Right ventricle myocardium inferior (tissue), 1 donor: ENCODE data around the gene ADORA2B. TPM values are rescaled to one million over a fixed set of nuclear protein-coding genes. Genes with fewer than 3 reads are reported as not detected.
"Not testable (repeated sequence)": the region's sequence is repeated elsewhere in the genome, so short reads cannot be mapped to it uniquely, and the experiment has no call there.

Source experiments
- ATAC-seq: fragments of 200-7000 bp; cut with Tn5 transposase; one replicate; pipeline ENCODE4 v1.9.1; 2020; ENCODE audit warnings: mild to moderate bottlenecking, moderate library complexity
- DNase-seq: peaks from one replicate; pipeline ENCODE4 v3.0.0; 2021; ENCODE audit errors: missing footprints
- intact Hi-C: fragments of 100-400 bp; cut with DNase I; formaldehyde crosslinking; loops from one replicate; pipeline ENCODE4 v1.11.0; 2022
- total RNA-seq: library from RNA; stranded (reverse); fragmentation: NEBNext Ultra II Directional; extraction: Animal tissue kit (Norgen Biotek cat#: 25700); gene quantifications from one replicate; pipeline ENCODE4 v1.2.1, GENCODE V29; 2021
- donor health status: DM: no; HTN: yes; CAD: no; lungs with severe emphysema.

ADORA2B gene
- total RNA-seq, 1 donor from 2014 or later: 0.43 TPM

DNA sequence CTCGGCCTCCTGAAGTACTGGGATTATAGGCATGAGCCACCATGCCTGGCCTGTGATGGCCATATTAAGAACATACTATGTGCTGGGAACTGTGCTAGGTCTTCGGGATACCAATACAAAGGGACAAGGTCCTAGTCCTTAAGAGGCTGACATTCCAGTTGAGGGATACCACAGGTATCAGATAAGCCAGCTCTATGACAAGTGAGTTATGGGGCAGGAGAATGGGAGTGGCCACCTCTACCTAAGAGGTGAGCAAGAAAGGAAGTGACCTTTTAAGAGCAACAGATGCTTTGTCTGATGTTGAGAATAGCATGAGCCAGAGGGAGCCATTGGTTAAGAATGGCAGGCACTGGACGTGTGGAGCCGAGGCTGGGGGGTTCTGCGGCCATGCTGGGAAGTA, 27.0 kb downstream of the ADORA2B start:
- DNase-seq (no peak), ATAC-seq (no peak)
- intact Hi-C loops: no loop called here

DNA sequence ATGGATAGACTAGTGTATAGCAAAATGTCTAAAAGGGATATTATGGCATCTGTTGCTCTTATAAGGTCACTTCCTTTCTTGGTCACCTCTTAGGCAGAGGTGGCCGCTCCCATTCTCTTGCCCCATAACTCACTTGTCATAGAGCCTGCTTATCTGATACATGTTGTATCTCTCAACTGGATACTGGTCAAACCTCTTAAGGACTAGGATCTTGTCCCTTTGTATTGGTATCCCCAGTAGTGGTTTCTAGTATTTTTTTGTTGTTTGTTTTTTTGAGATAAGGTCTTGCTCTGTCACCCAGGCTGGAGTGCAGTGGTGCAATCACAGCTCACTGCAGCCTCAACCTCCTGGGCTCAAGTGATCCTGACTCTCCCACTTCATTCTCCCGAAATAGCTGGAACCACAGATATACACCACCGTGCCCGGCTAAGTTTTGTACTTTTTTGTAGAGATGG, 27.6 kb downstream of the ADORA2B start:
- DNase-seq: no peak

DNA sequence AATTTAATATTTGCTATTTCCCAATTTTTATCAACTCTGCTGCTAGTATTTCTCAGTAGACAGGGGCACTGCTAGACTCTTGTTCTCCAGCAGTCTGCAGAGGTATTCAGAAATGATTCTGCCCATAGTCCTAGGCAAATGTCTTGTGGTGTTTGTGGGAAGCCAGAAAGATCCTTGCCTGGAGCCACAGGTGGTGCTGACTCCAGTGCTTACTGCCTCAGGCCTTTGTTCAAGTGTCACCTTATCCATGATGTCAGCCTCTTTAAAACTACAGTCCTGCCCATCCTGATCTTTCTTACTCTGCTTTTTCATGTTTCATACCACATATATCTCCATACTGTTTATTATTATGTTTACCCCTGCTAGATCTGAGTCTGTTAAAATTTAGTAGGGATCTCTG, 28.1 kb downstream of the ADORA2B start:
- DNase-seq (no peak), ATAC-seq (no peak)
- intact Hi-C loops: no loop called here

More for the DNA sequence above, 27.6 kb downstream of the ADORA2B start:
- intact Hi-C loops: no loop called here
- ATAC-seq: no peak

DNA sequence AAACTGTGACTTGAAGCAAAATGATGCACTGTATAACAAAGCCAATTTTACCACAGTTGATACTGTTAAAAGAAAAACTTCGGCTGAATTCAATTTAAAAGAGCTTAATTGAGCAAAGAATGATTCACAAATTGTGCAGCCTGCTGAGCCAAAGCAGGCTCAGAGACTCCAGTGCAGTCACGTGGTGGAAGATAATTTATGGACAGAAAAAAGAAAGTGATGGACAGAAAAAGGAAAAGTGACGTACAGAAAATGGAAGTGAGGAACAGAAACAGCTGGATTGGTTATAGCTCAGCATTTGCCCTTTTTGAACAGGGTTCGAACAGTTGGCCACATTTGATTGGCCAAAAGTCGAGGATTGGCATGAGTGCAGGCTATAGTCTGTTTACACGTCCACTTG, 28.9 kb downstream of the ADORA2B start:
- ATAC-seq (no peak), DNase-seq (no peak)
- intact Hi-C loops: no loop called here

DNA sequence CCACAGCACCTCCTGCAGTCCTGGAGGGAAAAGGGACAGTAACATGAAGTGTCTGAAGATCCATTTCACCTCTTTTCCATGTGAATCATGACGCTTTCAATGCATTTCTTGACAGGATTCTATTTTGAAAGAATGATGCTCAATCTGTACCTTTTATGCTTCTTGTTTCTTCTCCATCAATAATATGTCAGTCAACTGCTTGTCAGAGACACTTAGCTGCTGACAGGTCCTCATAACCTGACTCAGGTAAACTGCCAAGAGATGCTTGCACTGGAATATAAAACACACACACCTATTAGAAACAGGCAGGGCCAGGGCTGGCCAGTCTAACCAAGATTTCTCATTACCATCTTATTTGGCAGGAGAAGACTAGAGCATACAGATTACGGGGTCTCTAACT, 33.0 kb downstream of the ADORA2B start:
- ATAC-seq: no peak
- no peak for DNase-seq
- intact Hi-C loops: no loop called here

DNA sequence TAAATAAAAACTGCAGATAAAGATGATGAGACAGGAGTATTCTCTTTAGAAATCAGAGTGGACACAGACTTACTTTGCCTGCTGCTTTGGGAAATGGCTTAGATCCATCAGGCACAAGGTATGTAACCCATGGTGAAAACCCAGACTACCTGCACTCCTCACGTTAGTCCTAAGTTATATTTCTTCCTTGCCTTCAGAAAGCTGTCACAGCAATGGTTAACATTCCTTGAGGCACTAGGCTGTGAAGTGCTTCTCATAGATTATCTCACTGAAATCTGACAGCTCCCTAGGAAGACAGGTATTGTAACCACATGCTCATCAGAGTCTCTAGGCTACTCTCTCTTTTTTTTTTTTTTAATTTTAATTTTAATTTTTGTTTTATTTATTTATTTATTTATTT, 33.7 kb downstream of the ADORA2B start:
- intact Hi-C loops: no loop called here
- no peak for DNase-seq
- ATAC-seq: no peak

DNA sequence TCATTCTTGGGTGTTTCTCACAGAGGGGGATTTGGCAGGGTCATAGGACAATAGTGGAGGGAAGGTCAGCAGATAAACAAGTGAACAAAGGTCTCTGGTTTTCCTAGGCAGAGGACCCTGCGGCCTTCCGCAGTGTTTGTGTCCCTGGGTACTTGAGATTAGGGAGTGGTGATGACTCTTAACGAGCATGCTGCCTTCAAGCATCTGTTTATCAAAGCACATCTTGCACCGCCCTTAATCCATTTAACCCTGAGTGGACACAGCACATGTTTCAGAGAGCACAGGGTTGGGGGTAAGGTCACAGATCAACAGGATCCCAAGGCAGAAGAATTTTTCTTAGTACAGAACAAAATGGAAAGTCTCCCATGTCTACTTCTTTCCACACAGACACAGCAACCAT, 34.1 kb downstream of the ADORA2B start:
- intact Hi-C loops, DNase-seq, ATAC-seq: not testable (repeated sequence)

DNA sequence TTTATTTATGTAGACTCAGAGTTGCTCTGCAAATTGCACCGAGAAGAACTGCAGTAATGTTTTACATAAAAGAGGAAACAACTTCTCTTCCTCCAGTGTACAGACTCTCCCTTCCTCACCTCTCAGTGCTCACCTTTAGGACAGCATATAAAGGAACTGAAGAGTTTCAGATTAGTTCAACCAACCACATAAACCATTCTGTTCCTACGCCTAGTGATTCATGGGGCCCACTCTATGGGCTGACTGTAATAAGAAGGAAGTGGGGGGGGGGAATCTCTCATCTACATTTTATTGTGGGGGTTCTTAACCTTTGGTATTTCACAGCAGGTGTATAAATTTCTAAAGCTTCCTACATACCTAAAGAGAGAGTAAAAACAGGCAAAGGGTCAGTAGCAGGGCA, 36.3 kb downstream of the ADORA2B start:
- intact Hi-C loops: no loop called here
- DNase-seq: no peak
- no peak for ATAC-seq

DNA sequence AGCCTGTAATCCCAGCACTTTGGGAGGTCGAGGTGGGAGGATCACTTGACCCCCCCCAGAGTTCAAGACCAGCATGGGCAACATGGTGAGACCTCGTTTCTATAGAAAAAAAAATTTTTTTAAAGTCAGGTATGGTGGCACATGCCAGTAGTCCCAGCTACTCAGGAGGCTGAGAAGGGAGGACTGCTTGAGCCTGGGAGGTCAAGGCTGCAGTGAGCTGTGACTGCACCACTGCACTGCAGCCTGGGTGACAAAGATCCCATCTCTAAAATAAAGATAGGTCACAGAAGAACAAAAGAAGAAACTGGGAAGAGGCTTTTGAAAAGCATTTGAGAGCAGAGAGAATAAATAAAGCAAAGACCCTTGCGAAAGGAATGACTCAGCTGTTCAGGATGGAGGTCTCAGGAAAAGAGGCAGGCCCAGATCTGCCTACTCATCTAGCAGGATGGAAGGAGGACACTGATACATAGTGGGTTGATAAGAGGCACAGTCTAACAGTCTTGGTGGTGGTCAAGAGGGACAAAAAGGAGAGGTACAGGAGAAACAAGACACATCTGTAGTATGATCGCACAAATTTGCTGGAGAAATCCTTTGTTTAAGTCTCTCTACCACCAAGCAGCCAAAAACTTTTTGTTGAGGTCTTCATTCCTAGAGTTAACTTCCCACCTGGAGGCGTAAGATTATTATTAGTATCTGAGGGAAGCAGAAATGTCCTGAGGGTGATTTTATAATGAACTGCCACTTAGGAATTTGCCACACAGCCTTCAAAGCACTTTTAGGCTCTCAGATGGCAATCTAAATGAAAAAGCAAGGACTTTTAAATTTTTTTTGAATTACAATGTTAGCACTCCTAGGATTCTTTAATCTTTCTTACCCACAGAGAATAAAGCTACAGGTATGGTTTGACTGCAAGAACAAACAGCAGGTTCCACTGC, 37.0 kb downstream of the ADORA2B start:
- intact Hi-C loops: no loop called here
- DNase-seq (no peak), ATAC-seq (no peak)

DNA sequence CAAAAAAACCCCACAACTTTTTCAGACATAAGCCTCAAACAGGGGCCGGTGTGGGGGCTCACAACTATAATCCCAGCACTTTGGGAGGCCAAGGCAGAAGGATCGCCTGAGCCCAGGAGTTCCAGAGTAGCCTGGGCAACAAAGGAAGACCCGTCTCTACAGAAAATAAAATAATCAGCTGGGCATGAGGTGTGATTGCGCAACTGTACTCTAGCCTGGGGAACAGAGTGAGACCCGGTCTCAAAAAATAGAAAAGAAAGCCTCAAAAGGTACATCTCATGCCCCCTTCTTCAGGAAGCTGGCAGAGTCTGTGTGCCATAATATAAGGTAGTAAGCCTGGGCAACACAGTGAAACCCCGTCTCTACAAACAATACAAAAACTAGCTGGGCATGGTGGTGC, 51.4 kb downstream of the ADORA2B start:
- ATAC-seq (no peak), DNase-seq (no peak)
- intact Hi-C loops: loop anchor here (10.0 kb wide), 1 partner anchor 52 kb away; the partner anchor contains the start of gene ADORA2B

DNA sequence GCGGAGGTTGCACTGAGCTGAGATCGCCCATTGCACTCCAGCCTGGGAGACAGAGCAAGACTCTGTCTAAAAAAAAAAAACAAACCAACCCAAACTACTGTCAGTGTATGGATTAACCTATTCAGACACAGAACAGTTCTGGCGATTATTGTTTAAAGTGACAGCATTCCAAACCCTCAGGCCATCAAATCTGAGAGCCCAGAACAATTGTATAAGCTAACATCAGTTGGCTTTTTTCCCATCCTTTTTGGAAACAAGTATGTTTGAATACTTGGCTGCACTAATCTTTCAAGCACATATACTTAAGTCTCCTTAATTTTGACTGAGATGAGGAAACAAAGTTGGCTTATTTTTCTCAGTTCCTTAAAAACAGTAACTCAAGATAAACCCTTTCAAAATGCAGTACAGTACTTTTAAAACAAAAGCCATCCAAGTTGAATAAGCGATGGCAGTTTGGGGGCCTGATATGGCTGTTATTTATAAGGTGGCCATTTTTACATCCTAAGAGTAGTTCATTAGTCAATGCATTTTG, 53.2 kb downstream of the ADORA2B start:
- intact Hi-C loops: loop anchor here (2.0 to 10.0 kb wide), 2 partner anchors 53 to 169 kb away; partner anchors contain the start of gene ADORA2B
- DNase-seq: no peak
- ATAC-seq: no peak

DNA sequence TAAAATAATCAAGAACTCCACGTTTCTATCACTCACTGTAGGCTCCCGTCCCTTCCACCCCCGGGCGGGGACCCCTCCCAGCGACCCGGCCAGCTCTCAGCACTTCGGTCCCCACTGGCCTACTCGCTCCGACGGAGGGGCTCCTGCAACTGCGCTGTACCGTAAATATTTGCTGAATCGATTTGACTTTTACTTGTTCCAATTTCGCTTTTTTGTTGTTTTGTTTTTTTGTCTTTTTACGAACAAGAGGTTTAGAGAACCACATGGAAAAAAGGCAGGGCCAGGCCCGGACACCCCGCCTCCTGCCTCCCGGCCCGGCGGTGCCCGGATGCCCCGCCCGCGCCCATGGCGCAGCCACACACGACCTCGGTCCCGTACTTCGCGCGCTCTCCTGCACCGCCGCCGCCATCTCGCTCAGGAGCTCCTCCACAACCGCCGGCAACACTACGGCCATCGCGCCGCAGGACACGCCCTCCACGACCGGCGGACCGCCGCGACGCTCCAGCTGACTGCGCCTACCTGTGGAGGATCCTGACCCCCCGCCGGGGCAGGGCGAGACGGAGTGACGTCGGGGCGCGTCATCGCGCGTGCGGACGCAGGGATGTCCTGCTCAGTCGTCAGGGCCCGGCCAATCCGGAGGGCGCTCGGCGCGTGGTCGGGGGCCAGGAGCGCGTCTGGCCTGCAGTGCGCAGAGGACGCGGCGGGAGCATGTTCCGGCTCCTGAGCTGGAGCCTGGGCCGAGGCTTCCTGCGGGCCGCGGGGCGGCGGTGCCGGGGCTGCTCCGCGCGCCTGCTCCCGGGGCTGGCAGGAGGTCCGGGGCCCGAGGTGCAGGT, 54.4 kb downstream of the ADORA2B start, which contains the start of the genes TTC19 and ZSWIM7:
Gene TTC19 (plus strand): TSS at position 684 of the 833 bp plus-strand sequence. CDS start 25 bp downstream, at position 709.
Gene ZSWIM7 (minus strand): TSS at position 564 of the 833 bp plus-strand sequence. CDS start 110 bp downstream, at position 454.
- ATAC-seq: peak; percentile 99
- peak; percentile 99 for DNase-seq
- intact Hi-C loops: loop anchor here (2.0 to 10.0 kb wide), 2 partner anchors 55 to 171 kb away; partner anchors contain the start of gene ADORA2B

DNA sequence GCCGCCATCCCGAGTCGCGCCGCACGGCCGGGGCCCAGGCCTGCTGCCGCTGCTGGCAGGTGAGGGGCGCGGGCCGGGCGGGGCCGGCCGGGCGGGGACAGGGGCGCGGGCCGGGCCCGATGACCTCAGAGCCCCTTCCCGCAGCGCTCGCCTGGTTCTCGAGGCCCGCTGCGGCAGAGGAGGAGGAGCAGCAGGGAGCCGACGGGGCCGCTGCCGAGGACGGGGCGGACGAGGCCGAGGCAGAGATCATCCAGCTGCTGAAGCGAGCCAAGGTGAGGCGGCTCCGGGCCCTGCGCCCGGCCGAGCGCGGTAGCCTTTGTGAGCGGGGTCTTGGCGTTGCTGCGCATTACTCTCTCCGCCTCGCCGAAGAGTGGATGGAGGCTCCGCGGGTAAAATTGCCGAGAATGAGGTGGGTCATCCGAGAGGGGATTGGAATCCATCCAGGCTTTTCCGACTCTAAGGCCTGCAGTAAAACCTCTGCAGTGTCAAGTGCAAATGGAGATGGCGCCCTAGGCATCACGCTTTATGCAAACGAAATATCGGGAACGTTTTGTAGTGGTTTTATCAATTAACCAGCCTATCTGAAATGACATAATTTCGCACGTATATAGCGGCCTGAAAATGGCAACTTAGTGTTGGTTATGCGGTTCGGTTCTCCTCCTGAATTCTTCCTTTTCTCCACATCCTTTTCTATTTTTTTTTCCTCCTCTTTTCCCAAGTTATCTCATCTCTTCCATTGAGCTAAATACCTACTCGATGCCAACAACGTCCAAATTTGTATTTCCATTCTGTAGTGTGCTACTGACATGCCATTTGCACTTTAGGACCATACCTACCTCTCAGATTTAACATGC, 55.3 kb downstream of the ADORA2B start:
- no peak for ATAC-seq
- intact Hi-C loops: loop anchor here (2.0 to 10.0 kb wide), 2 partner anchors 55 to 171 kb away; partner anchors contain the start of gene ADORA2B
- no peak for DNase-seq

DNA sequence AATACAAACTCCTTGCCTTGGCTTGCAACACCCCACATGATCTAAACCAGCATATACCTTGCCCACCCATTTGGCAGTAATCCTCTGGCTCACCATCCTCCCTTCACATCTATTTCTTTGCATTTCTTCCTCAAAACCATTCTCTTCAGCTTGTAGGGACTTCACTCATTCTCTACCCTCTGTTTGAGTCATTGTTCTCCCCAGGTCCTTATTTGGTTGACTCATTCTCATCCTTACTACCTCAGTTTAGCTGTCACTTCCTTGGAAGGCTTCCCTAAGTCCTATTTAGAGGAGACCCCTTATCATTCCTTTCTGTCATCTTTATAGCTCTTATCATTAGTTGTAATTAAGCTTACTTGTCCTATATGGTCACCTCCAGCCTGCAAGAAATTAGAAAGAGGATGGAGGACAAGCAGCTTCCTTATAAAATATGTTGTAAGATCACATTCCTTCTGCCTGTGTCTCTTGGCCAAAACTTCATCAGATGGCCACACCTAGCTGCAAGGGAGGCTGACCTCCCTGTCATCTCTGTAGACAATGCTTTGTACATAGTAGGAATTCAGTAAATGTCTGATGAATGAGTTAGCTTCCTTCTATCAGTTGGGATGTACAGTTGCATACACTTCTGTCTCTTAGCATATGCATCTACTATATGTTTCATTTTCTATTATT, 56.4 kb downstream of the ADORA2B start:
- intact Hi-C loops: no loop called here
- no peak for ATAC-seq
- no peak for DNase-seq

DNA sequence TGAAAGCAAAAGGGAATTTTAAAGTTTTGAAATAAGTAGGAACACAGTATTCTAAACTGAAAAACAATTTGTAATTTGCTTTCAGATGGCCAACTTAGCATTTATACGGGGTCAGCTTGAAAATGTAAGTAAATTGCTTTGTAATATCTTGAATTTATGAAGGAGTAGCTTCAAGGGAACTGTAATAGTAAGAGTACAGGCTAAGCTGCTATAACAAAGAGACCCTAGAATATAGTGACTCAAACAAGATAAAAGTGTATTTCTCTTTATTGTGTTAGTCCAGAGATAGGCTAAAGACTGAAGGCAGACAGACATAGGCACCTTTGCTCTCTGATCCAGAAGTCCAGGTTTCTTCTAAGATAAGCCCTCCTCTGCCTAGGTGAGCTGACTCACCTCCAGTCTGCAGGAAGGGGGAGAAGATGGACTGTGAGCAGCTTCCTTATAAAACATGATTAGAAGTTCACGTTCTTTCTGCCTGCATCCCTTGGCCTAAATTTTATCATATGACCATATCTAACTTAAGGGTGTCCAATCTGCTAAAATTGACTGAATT, 57.9 kb downstream of the ADORA2B start:
- ATAC-seq (no peak), DNase-seq (no peak)
- intact Hi-C loops: no loop called here

DNA sequence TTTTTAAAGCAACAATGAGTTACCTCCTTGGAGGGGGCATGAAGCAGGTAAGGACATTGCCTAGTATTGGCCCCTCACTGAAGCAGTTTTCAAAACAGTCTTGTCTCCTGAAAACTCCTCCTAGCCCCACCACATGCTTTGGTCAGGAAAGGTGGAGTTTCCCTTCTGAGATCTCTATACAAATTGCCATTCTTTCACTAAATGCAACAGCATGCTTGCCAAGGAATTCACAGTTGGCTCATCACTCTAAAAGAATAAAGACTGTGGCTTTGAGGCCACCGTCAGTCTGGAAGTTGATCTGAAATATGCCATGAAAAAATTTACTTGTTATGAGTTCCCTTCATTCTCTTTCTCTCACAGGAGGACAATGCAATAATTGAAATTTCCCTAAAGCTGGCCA, 58.9 kb downstream of the ADORA2B start:
- ATAC-seq: no peak
- no peak for DNase-seq
- intact Hi-C loops: no loop called here

DNA sequence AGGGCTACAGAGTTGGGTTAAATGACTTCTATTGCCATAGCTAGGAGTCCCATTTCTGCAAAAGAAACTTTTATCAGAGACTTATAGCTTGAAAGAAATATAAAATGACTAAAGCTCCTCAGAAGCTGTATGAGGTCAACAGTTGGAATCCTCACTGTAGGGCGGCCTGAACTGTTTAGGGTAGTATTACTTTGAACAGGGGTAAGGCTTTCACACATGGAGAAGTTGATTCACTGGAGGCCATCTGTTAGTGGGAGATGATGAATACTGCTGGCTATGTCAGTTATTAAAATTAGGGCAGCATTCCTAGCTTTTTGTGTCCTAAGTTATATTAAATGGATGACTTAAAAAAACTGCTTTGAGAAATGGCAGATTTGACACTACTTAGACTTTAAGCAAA, 60.7 kb downstream of the ADORA2B start:
- no peak for ATAC-seq
- intact Hi-C loops: no loop called here
- DNase-seq: no peak
